ENCODE data around the gene ADAMTSL3. TPM values are rescaled to one million over a fixed set of nuclear protein-coding genes. Genes with fewer than 3 reads are reported as not detected.
"Not testable (repeated sequence)": the region's sequence is repeated elsewhere in the genome, so short reads cannot be mapped to it uniquely, and the experiment has no call there.

The ADAMTSL3 gene
- total RNA-seq, 1 donor: under 0.01 TPM

- TF ChIP-seq CTCF (IDR thresholded peaks at IDR 0.05; ENCODE audit: insufficient read depth, low read depth, low read length): no peak
- no peak overlapping the region for H3K4me3 ChIP-seq (ENCODE audit: low read depth, low read length)
- DNase-seq (ENCODE audit: low read depth): no peak
These were observed 93.8 kb downstream of the ADAMTSL3 start for GRCh38 chr15:83747718-83748110.

- TF ChIP-seq CTCF (IDR thresholded peaks at IDR 0.05; ENCODE audit: insufficient read depth, low read depth, low read length): no peak
- H3K4me3 ChIP-seq (ENCODE audit: low read depth, low read length): no peak overlapping the region
- DNase-seq (ENCODE audit: low read depth): no peak
These were observed 100.1 kb downstream of the ADAMTSL3 start for GRCh38 chr15:83753872-83754493.

GRCh38 chr15:83757291-83757690, 103.4 kb downstream of the ADAMTSL3 start:
- DNase-seq (ENCODE audit: low read depth); H3K4me3 ChIP-seq (ENCODE audit: low read depth, low read length): not testable (repeated sequence)

GRCh38 chr15:83762367-83762766, 108.4 kb downstream of the ADAMTSL3 start:
- no peak overlapping the region for H3K4me3 ChIP-seq (ENCODE audit: low read depth, low read length)
- TF ChIP-seq CTCF (IDR thresholded peaks at IDR 0.05; ENCODE audit: insufficient read depth, low read depth, low read length): no peak

GRCh38 chr15:83764201-83764838, 110.4 kb downstream of the ADAMTSL3 start:
- TF ChIP-seq CTCF (IDR thresholded peaks at IDR 0.05; ENCODE audit: insufficient read depth, low read depth, low read length): no peak
- no peak overlapping the region for H3K4me3 ChIP-seq (ENCODE audit: low read depth, low read length)
- no peak for DNase-seq (ENCODE audit: low read depth)

More at GRCh38 chr15:83762367-83762766, 108.4 kb downstream of the ADAMTSL3 start:
- no peak for DNase-seq (ENCODE audit: low read depth)

GRCh38 chr15:83766339-83766738, 112.4 kb downstream of the ADAMTSL3 start:
- TF ChIP-seq CTCF (IDR thresholded peaks at IDR 0.05; ENCODE audit: insufficient read depth, low read depth, low read length): no peak
- peak; percentile 50 for DNase-seq (ENCODE audit: low read depth)

GRCh38 chr15:83767741-83768140, 113.8 kb downstream of the ADAMTSL3 start:
- TF ChIP-seq CTCF (IDR thresholded peaks at IDR 0.05; ENCODE audit: insufficient read depth, low read depth, low read length): no peak

More at GRCh38 chr15:83766339-83766738, 112.4 kb downstream of the ADAMTSL3 start:
- H3K4me3 ChIP-seq (ENCODE audit: low read depth, low read length): no peak overlapping the region

More at GRCh38 chr15:83767741-83768140, 113.8 kb downstream of the ADAMTSL3 start:
- no peak for DNase-seq (ENCODE audit: low read depth)
- H3K4me3 ChIP-seq (ENCODE audit: low read depth, low read length): no peak overlapping the region

Data from fibroblast of villous mesenchyme (primary cell).